HCT116 (cell line): Measurements from ENCODE around the gene SYNJ2. TPM values are rescaled to one million over a fixed set of nuclear protein-coding genes. Genes with fewer than 3 reads are reported as not detected.

Source experiments
- ATAC-seq: fragments of 200-7000 bp; cut with Tn5 transposase; 2 replicates; pipeline ENCODE4 v1.9.1; 2020; ENCODE audit warnings: mild to moderate bottlenecking, moderate library complexity
- BruUV-seq: library from RNA; stranded (reverse); fragments of 400-500 nt; replicated peaks from 2 replicates; lab custom pipeline; 2021; lab: Mats Ljungman, UMichigan
- CTCF ChIA-PET: fragments of 300-600 bp; sonication (Branson Sonifier 250); formaldehyde crosslinking; loops from one replicate; lab custom pipeline; 2021; ENCODE audit warnings: antibody characterized with exemption; lab: Charles Lee
- POLR2A ChIA-PET: fragments of 300-600, 350-600 bp; sonication (Branson Sonifier 250); formaldehyde crosslinking; loops from one replicate; lab custom pipeline; 2021; ENCODE audit warnings: antibody characterized with exemption; lab: Charles Lee
- RAD21 ChIA-PET, 2 experiments: fragments of 300-600 bp; sonication (Branson Sonifier 250); formaldehyde crosslinking; loops; one replicate each; lab custom pipeline; 2023; ENCODE audit warnings: low total read pairs in 2 of 2; ENCODE audit not compliant: uncharacterized antibody in 2 of 2, unreplicated experiment in 2 of 2, low non-redundant PET in 1 of 2; lab: Charles Lee
- DNase-seq: peaks from one replicate; pipeline ENCODE4 v3.0.0-alpha.2; 2010; ENCODE audit warnings: low read depth, low spot score
- H2AFZ ChIP-seq: fragments of 200-600 bp; shearing (Covaris generic), sonication (generic); 2 replicates; pipeline ENCODE4 v1.6.1; 2017; ENCODE audit warnings: low read depth, mixed run types, mixed read lengths, antibody characterized with exemption, low read length; ENCODE audit not compliant: poor library complexity, severe bottlenecking
- H3K27ac ChIP-seq: 2 replicates; pipeline ENCODE4 v1.5.1; 2012; ENCODE audit warnings: low read depth, low read length
- H3K27me3 ChIP-seq: fragments of 200-600 bp; sonication (generic); 2 replicates; pipeline ENCODE4 v1.6.1; 2016; ENCODE audit warnings: mixed run types, low read length, mixed read lengths; ENCODE audit not compliant: insufficient read depth
- H3K36me3 ChIP-seq, 2 experiments: fragments of 200-500 bp in 1 of 2; fragments of 200-600 bp in 1 of 2; sonication (Bioruptor generic) in 1 of 2; sonication (generic) in 1 of 2; 2 replicates each; pipeline versions ENCODE4 v1.5.1 to v1.6.1; 2014 to 2016; ENCODE audit warnings: low read length in 2 of 2, inconsistent platforms in 1 of 2, mixed read lengths in 1 of 2, mixed run types in 1 of 2; ENCODE audit not compliant: insufficient read depth in 2 of 2, control insufficient read depth in 1 of 2
- H3K4me1 ChIP-seq, 2 experiments: fragments of 200-600 bp in 1 of 2; sonication (generic) in 1 of 2; 2 replicates each; pipeline versions ENCODE4 v1.5.1 to v1.6.1; 2012 to 2017; ENCODE audit warnings: low read length in 2 of 2, inconsistent platforms in 1 of 2, mild to moderate bottlenecking in 1 of 2, mixed read lengths in 1 of 2, mixed run types in 1 of 2, moderate library complexity in 1 of 2; ENCODE audit not compliant: insufficient read depth in 2 of 2, control insufficient read depth in 1 of 2
- H3K4me2 ChIP-seq: fragments of 200-600 bp; sonication (generic); 2 replicates; pipeline ENCODE4 v1.6.1; 2017; ENCODE audit warnings: mixed run types, low read length, mixed read lengths
- H3K4me3 ChIP-seq, 2 experiments: fragments of 200-600 bp in 1 of 2; sonication (generic) in 1 of 2; replicated peaks in 1 of 2; 2 replicates each; pipeline ENCODE4 v1.5.1; 2011 to 2016; ENCODE audit warnings: low read length in 2 of 2, control low read depth in 1 of 2, low read depth in 1 of 2, mild to moderate bottlenecking in 1 of 2, mixed read lengths in 1 of 2, mixed run types in 1 of 2
- H3K79me2 ChIP-seq: fragments of 200-600 bp; sonication (generic); 2 replicates; pipeline ENCODE4 v1.6.1; 2017; ENCODE audit warnings: mild to moderate bottlenecking, mixed run types, low read length, moderate library complexity, mixed read lengths; ENCODE audit not compliant: insufficient read depth
- H3K9ac ChIP-seq: fragments of 200-600 bp; sonication (generic); 2 replicates; pipeline ENCODE4 v1.6.1; 2016; ENCODE audit warnings: low read length, mixed read lengths
- H3K9me2 ChIP-seq: fragments of 200-600 bp; sonication (generic), shearing (Covaris generic); 2 replicates; pipeline ENCODE4 v1.6.1; 2017; ENCODE audit warnings: mixed run types, mild to moderate bottlenecking, moderate library complexity; ENCODE audit not compliant: insufficient read depth
- H3K9me3 ChIP-seq, 2 experiments: fragments of 200-500 bp in 1 of 2; fragments of 200-600 bp in 1 of 2; sonication (Bioruptor generic) in 1 of 2; sonication (generic) in 1 of 2; 2 replicates each; pipeline ENCODE4 v1.6.1; 2014 to 2017; ENCODE audit warnings: low read length in 2 of 2, mixed read lengths in 2 of 2, inconsistent platforms in 1 of 2, low read depth in 1 of 2, mild to moderate bottlenecking in 1 of 2, mixed run types in 1 of 2, moderate library complexity in 1 of 2; ENCODE audit not compliant: control insufficient read depth in 1 of 2, insufficient read depth in 1 of 2
- H4K20me1 ChIP-seq: fragments of 200-600 bp; sonication (generic), shearing (Covaris generic); 2 replicates; pipeline ENCODE4 v1.6.1; 2017; ENCODE audit warnings: mixed run types, mild to moderate bottlenecking, moderate library complexity; ENCODE audit not compliant: insufficient read depth
- CBX3 ChIP-seq: IDR thresholded peaks from 2 replicates; pipeline ENCODE4 v1.6.1; 2012; ENCODE audit warnings: low read depth
- EGR1 ChIP-seq: IDR thresholded peaks from 2 replicates; pipeline ENCODE4 v1.6.1; 2012; ENCODE audit warnings: low read depth
- ELF1 ChIP-seq: IDR thresholded peaks from 2 replicates; pipeline ENCODE4 v1.6.1; 2012; ENCODE audit warnings: low read depth, borderline replicate concordance
- JUND ChIP-seq: IDR thresholded peaks from 2 replicates; pipeline ENCODE4 v1.6.1; 2012
- POLR2A ChIP-seq: IDR thresholded peaks from 2 replicates; pipeline ENCODE4 v1.7.0; 2011; ENCODE audit warnings: borderline replicate concordance; ENCODE audit not compliant: insufficient read depth, insufficient read length; ENCODE audit errors: extremely low read depth
- RAD21 ChIP-seq: IDR thresholded peaks from 2 replicates; pipeline ENCODE4 v1.6.1; 2012; ENCODE audit warnings: low read depth, mild to moderate bottlenecking
- SIN3A ChIP-seq: IDR thresholded peaks from 2 replicates; pipeline ENCODE4 v1.6.1; 2012; ENCODE audit warnings: low read depth
- SRF ChIP-seq: IDR thresholded peaks from 2 replicates; pipeline ENCODE4 v1.6.1; 2012; ENCODE audit warnings: low read depth
- TCF7L2 ChIP-seq: IDR thresholded peaks from 2 replicates; pipeline ENCODE4 v1.7.0; 2011; ENCODE audit warnings: borderline replicate concordance, inconsistent platforms; ENCODE audit not compliant: insufficient read depth, insufficient read length; ENCODE audit errors: extremely low read depth
- ZFX ChIP-seq: fragments of 450-650 bp; IDR thresholded peaks from 2 replicates; pipeline ENCODE4 v1.6.1; 2017
- ZNF274 ChIP-seq: fragments of 200-500 bp; sonication (Bioruptor generic); IDR thresholded peaks from 2 replicates; pipeline ENCODE4 v1.6.1; 2014; ENCODE audit warnings: mild to moderate bottlenecking, low read depth, low read length, inconsistent platforms
- intact Hi-C: fragments of 100-400 bp; cut with micrococcal nuclease; formaldehyde crosslinking; loops from 2 replicates; pipeline ENCODE4 v1.10.0; 2022
- total RNA-seq: library from RNA; stranded (reverse); gene quantifications from one replicate; pipeline ENCODE4 v1.2.1, GENCODE V29; 2021; ENCODE audit not compliant: unreplicated experiment
- TF ChIP-seq, protein P1 (sequence below): IDR thresholded peaks from 2 replicates; pipeline ENCODE4 v1.6.1; 2012; ENCODE audit warnings: low read depth
- TF ChIP-seq, protein P2 (sequence below): IDR thresholded peaks from 2 replicates; pipeline ENCODE4 v1.6.1; 2011; ENCODE audit warnings: mild to moderate bottlenecking, low read length, moderate library complexity; ENCODE audit not compliant: insufficient replicate concordance; ENCODE audit errors: extremely low read depth

Gene SYNJ2
- total RNA-seq, 1 experiment from 2014 or later, result 23.9 TPM

DNA sequence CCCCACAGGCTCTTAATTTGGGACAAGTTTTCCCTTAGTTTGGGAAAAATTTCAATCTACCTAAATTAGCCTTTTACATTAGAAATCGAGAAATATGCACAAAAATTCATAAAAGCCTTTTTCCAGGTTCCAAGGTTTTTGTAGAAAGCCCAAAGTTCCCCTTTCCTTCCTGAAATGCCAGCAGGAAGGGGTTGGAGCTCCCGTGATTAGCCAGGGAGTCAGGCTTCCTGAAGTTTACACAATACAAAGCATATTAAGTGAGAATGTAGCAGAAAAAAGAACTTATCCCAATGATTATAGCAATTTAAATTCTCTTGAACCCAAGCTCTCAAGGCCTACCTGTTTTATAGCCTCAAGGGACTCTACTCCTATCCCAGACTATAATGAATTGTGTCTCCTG lies 39.1 kb downstream of the SYNJ2 start (continued):
- TF ChIP-seq, protein P1, sequence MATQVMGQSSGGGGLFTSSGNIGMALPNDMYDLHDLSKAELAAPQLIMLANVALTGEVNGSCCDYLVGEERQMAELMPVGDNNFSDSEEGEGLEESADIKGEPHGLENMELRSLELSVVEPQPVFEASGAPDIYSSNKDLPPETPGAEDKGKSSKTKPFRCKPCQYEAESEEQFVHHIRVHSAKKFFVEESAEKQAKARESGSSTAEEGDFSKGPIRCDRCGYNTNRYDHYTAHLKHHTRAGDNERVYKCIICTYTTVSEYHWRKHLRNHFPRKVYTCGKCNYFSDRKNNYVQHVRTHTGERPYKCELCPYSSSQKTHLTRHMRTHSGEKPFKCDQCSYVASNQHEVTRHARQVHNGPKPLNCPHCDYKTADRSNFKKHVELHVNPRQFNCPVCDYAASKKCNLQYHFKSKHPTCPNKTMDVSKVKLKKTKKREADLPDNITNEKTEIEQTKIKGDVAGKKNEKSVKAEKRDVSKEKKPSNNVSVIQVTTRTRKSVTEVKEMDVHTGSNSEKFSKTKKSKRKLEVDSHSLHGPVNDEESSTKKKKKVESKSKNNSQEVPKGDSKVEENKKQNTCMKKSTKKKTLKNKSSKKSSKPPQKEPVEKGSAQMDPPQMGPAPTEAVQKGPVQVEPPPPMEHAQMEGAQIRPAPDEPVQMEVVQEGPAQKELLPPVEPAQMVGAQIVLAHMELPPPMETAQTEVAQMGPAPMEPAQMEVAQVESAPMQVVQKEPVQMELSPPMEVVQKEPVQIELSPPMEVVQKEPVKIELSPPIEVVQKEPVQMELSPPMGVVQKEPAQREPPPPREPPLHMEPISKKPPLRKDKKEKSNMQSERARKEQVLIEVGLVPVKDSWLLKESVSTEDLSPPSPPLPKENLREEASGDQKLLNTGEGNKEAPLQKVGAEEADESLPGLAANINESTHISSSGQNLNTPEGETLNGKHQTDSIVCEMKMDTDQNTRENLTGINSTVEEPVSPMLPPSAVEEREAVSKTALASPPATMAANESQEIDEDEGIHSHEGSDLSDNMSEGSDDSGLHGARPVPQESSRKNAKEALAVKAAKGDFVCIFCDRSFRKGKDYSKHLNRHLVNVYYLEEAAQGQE, result no peak
- TF ChIP-seq CBX3 (no peak), ZNF274 (no peak), TCF7L2 (no peak), ZFX (no peak), RAD21 (no peak), SRF (no peak), POLR2A (no peak), EGR1 (no peak), ELF1 (no peak), SIN3A (no peak)
- TF ChIP-seq, protein P2, sequence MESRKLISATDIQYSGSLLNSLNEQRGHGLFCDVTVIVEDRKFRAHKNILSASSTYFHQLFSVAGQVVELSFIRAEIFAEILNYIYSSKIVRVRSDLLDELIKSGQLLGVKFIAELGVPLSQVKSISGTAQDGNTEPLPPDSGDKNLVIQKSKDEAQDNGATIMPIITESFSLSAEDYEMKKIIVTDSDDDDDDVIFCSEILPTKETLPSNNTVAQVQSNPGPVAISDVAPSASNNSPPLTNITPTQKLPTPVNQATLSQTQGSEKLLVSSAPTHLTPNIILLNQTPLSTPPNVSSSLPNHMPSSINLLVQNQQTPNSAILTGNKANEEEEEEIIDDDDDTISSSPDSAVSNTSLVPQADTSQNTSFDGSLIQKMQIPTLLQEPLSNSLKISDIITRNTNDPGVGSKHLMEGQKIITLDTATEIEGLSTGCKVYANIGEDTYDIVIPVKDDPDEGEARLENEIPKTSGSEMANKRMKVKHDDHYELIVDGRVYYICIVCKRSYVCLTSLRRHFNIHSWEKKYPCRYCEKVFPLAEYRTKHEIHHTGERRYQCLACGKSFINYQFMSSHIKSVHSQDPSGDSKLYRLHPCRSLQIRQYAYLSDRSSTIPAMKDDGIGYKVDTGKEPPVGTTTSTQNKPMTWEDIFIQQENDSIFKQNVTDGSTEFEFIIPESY, result no peak

DNA sequence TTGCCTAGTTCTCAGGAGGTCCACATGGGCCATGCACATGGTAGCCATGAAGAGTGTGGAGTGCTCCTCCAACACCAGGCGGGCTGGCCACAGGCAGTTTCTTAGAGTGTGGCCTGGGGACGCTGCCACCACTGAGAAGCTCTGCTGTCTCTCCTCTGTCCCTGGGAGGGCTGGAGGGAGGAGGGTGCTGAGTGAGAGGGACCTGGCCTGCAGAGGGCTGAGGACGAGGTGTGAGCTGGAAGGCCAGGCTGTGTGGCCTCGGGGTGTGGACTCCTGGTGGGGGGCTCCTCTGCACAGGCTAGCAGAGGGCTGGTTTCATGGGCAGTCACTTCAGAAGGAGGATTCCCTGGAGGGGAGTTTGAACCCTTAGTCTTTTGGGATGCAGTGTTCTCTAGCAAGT lies 39.7 kb downstream of the SYNJ2 start:
- ATAC-seq (no peak), DNase-seq (no peak)
- no peak overlapping the region for H3K9ac ChIP-seq
- H3K4me2 ChIP-seq, result no peak overlapping the region
- RAD21 ChIA-PET, result no interaction called here
- peaks cover 11 to 24% of the 10 kb centered on the region in 2 experiments for H3K4me1 ChIP-seq
- POLR2A ChIA-PET, result no interaction called here
- peaks cover 5% of the 10 kb centered on the region; the same call in 1 of the 2 replicates for H3K79me2 ChIP-seq
- intact Hi-C loops, result no loop called here
- H3K36me3 ChIP-seq, result peaks cover 0 to 22% of the 10 kb centered on the region in 2 experiments; a peak in 2 of 4 replicates
- no peak overlapping the region for H2AFZ ChIP-seq
- H3K9me2 ChIP-seq, result no peaks in the 10 kb centered on the region
- H4K20me1 ChIP-seq, result no peaks in the 10 kb centered on the region
- no TSS peak for BruUV-seq
- H3K4me3 ChIP-seq, result no peak overlapping the region
- no peaks in the 10 kb centered on the region for H3K27me3 ChIP-seq
- no peak for TF ChIP-seq JUND
- CTCF ChIA-PET, result no interaction called here
- H3K27ac ChIP-seq, result no peak overlapping the region
- H3K9me3 ChIP-seq, result no peaks in the 10 kb centered on the region
